HG03045 (cell line): ENCODE data around the gene CAMK1D.

Experiments
- ATAC-seq: cut with Tn5 transposase; IDR thresholded peaks from one replicate; pipeline ENCODE4 v1.9.1; 2021; ENCODE audit warnings: mild to moderate bottlenecking, moderate library complexity; ENCODE audit not compliant: unreplicated experiment

The CAMK1D gene

GRCh38 chr10:12832096-12832495 is 482.7 kb downstream of the CAMK1D start:
- ATAC-seq, result no peak

- ATAC-seq, result no peak
Observed at GRCh38 chr10:12833451-12833850, 484.1 kb downstream of the CAMK1D start.

- no peak for ATAC-seq
Observed at GRCh38 chr10:12834116-12834665, 484.8 kb downstream of the CAMK1D start.

GRCh38 chr10:12834721-12835120 is 485.4 kb downstream of the CAMK1D start:
- ATAC-seq, result no peak

GRCh38 chr10:12835709-12836108 is 486.4 kb downstream of the CAMK1D start:
- no peak for ATAC-seq

GRCh38 chr10:12838366-12838765 is 489.0 kb downstream of the CAMK1D start:
- no peak for ATAC-seq

- no peak for ATAC-seq
Observed at GRCh38 chr10:12838995-12839927, 489.9 kb downstream of the CAMK1D start.

- ATAC-seq, result no peak
Observed at GRCh38 chr10:12839941-12840611, 490.7 kb downstream of the CAMK1D start.

- ATAC-seq, result no peak
Observed at GRCh38 chr10:12841426-12841825, 492.1 kb downstream of the CAMK1D start.

GRCh38 chr10:12841826-12842225 is 492.5 kb downstream of the CAMK1D start:
- ATAC-seq, result no peak

GRCh38 chr10:12842310-12842709 is 493.0 kb downstream of the CAMK1D start:
- ATAC-seq, result no peak

GRCh38 chr10:12843296-12843945 is 494.1 kb downstream of the CAMK1D start:
- ATAC-seq, result no peak

GRCh38 chr10:12844811-12845483 is 495.6 kb downstream of the CAMK1D start:
- no peak for ATAC-seq

- ATAC-seq, result no peak
Observed at GRCh38 chr10:12846718-12847117, 497.4 kb downstream of the CAMK1D start.

GRCh38 chr10:12847361-12847975 is 498.1 kb downstream of the CAMK1D start:
- no peak for ATAC-seq

GRCh38 chr10:12848439-12849173 is 499.3 kb downstream of the CAMK1D start:
- no peak for ATAC-seq

- no peak for ATAC-seq
Observed at GRCh38 chr10:12849319-12850181, 500.2 kb downstream of the CAMK1D start.

- ATAC-seq, result no peak
Observed at GRCh38 chr10:12852687-12853086, 503.3 kb downstream of the CAMK1D start.

GRCh38 chr10:12854988-12855387 is 505.6 kb downstream of the CAMK1D start:
- no peak for ATAC-seq
